Stomach smooth muscle (tissue), 2 donors: ENCODE data around the gene SLC38A9.

Experiments used
- H3K27ac ChIP-seq: one replicate; pipeline ENCODE4 v1.7.0; 2013; ENCODE audit warnings: mild to moderate bottlenecking, low read length, inconsistent platforms
- H3K27me3 ChIP-seq, 2 donors: one replicate each; pipeline ENCODE4 v1.7.0; 2013; ENCODE audit warnings: low read length in 2 of 2; ENCODE audit not compliant: insufficient read depth in 2 of 2, control insufficient read depth in 1 of 2
- H3K36me3 ChIP-seq, 2 donors: one replicate each; pipeline ENCODE4 v1.7.0; 2013; ENCODE audit warnings: low read length in 2 of 2; ENCODE audit not compliant: control insufficient read depth in 2 of 2, insufficient read depth in 2 of 2
- H3K4me1 ChIP-seq: one replicate; pipeline ENCODE4 v1.7.0; 2013; ENCODE audit warnings: low read length; ENCODE audit not compliant: control insufficient read depth, insufficient read depth
- H3K4me3 ChIP-seq, 2 donors: one replicate each; pipeline ENCODE4 v1.7.0; 2013; ENCODE audit warnings: low read length in 2 of 2
- H3K9ac ChIP-seq, 2 donors: one replicate each; pipeline ENCODE4 v1.7.0; 2013; ENCODE audit warnings: low read length in 2 of 2, mild to moderate bottlenecking in 1 of 2
- H3K9me3 ChIP-seq, 2 donors: one replicate each; pipeline ENCODE4 v1.7.0; 2013; ENCODE audit warnings: low read length in 2 of 2; ENCODE audit not compliant: control insufficient read depth in 2 of 2
- donor health status: healthy.
- donor health status: Pancreatic carcinoma.

Gene SLC38A9

GRCh38 chr5:55665065-55665464 lies 47.1 kb downstream of the SLC38A9 start:
- no peak overlapping the region for H3K4me3 ChIP-seq
- no peaks in the 10 kb centered on the region for H3K27me3 ChIP-seq
- no peaks in the 10 kb centered on the region for H3K4me1 ChIP-seq
- H3K27ac ChIP-seq, result no peak overlapping the region
- no peak overlapping the region for H3K9ac ChIP-seq
- no peaks in the 10 kb centered on the region for H3K9me3 ChIP-seq
- peaks cover 0 to 2% of the 10 kb centered on the region in 2 donors for H3K36me3 ChIP-seq

- no peaks in the 10 kb centered on the region for H3K4me1 ChIP-seq
- no peaks in the 10 kb centered on the region for H3K9me3 ChIP-seq
- H3K9ac ChIP-seq, result no peak overlapping the region
- no peak overlapping the region for H3K27ac ChIP-seq
- H3K36me3 ChIP-seq, result peaks cover 0 to 2% of the 10 kb centered on the region in 2 donors
- no peaks in the 10 kb centered on the region for H3K27me3 ChIP-seq
- H3K4me3 ChIP-seq, result no peak overlapping the region
Observed at GRCh38 chr5:55657443-55657842, 54.7 kb downstream of the SLC38A9 start.

- Histone ChIP-seq H3K4me1 (no peaks in the 10 kb centered on the region), H3K4me3 (no peak overlapping the region), H3K36me3 (no peaks in the 10 kb centered on the region), H3K27me3 (no peaks in the 10 kb centered on the region), H3K9ac (no peak overlapping the region), H3K9me3 (no peaks in the 10 kb centered on the region), H3K27ac (no peak overlapping the region)
Observed at GRCh38 chr5:55650386-55650785, 61.7 kb downstream of the SLC38A9 start.

DNA sequence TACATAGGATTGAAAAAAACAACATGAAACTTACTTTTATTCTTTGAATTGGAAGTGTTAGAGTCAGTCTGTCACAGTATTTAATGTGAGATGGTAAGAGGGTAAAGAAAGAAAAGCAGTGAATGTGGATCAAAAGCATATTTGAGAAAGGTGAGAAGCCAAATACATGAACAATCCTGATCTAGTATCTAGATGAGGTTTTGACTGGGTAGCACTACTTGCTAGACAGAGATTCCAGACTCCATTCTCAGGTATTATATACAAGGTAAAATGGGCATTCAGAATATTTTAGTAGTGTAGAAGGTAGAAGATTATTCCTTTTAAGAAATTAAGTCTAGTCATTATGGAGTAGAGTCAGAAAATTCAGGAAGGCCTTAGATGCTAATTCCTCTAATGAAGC lies 62.2 kb downstream of the SLC38A9 start:
- H3K4me3 ChIP-seq, result no peak overlapping the region
- H3K9ac ChIP-seq, result no peak overlapping the region
- no peaks in the 10 kb centered on the region for H3K36me3 ChIP-seq
- H3K4me1 ChIP-seq, result no peaks in the 10 kb centered on the region
- no peaks in the 10 kb centered on the region for H3K27me3 ChIP-seq
- H3K27ac ChIP-seq, result no peak overlapping the region
- no peaks in the 10 kb centered on the region for H3K9me3 ChIP-seq

- H3K27ac ChIP-seq, result peak overlapping the region; percentile 66
- H3K27me3 ChIP-seq, result no peaks in the 10 kb centered on the region
- no peaks in the 10 kb centered on the region for H3K9me3 ChIP-seq
- no peaks in the 10 kb centered on the region for H3K4me1 ChIP-seq
- H3K36me3 ChIP-seq, result no peaks in the 10 kb centered on the region
- no peak overlapping the region for H3K4me3 ChIP-seq
- no peak overlapping the region for H3K9ac ChIP-seq
Observed at GRCh38 chr5:55645304-55645703, 66.8 kb downstream of the SLC38A9 start.

- H3K9ac ChIP-seq, result peak overlapping the region in 1 of 2 donors; percentile 29
Observed at GRCh38 chr5:55638455-55638854, 73.7 kb downstream of the SLC38A9 start.

DNA sequence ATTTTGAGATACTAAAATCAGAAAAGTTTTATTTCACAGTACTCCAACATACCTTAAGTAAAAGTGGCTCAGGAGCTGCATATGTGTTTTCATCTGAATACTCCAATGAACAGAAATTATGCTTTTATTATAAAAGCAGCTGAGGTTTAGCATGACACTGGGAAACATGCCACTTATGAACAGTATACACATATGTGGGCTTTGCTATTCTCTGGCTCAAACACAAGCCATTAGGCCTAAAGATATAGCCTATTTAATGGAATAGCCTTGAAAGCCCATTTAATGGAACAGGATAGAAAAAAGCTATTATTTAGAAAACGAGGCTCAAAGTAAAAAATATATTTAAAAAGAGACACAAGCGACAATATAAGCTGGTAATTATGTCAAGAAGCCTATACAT lies 74.1 kb downstream of the SLC38A9 start:
- Histone ChIP-seq H3K27ac (no peak overlapping the region), H3K27me3 (no peaks in the 10 kb centered on the region), H3K9me3 (no peaks in the 10 kb centered on the region), H3K4me3 (no peak overlapping the region), H3K4me1 (peaks cover 19% of the 10 kb centered on the region), H3K36me3 (no peaks in the 10 kb centered on the region), H3K9ac (no peak overlapping the region)

More at GRCh38 chr5:55638455-55638854, 73.7 kb downstream of the SLC38A9 start:
- no peaks in the 10 kb centered on the region for H3K27me3 ChIP-seq
- no peaks in the 10 kb centered on the region for H3K36me3 ChIP-seq
- peaks cover 19% of the 10 kb centered on the region for H3K4me1 ChIP-seq
- H3K9me3 ChIP-seq, result no peaks in the 10 kb centered on the region
- H3K4me3 ChIP-seq, result no peak overlapping the region
- no peak overlapping the region for H3K27ac ChIP-seq

- H3K36me3 ChIP-seq, result no peaks in the 10 kb centered on the region
- peak overlapping the region; percentile 18 for H3K27ac ChIP-seq
- no peaks in the 10 kb centered on the region for H3K27me3 ChIP-seq
- no peaks in the 10 kb centered on the region for H3K9me3 ChIP-seq
- peak overlapping the region in 1 of 2 donors; percentile 20 for H3K4me3 ChIP-seq
- no peak overlapping the region for H3K9ac ChIP-seq
- peaks cover 19% of the 10 kb centered on the region for H3K4me1 ChIP-seq
Observed at GRCh38 chr5:55636683-55637082, 75.4 kb downstream of the SLC38A9 start.

DNA sequence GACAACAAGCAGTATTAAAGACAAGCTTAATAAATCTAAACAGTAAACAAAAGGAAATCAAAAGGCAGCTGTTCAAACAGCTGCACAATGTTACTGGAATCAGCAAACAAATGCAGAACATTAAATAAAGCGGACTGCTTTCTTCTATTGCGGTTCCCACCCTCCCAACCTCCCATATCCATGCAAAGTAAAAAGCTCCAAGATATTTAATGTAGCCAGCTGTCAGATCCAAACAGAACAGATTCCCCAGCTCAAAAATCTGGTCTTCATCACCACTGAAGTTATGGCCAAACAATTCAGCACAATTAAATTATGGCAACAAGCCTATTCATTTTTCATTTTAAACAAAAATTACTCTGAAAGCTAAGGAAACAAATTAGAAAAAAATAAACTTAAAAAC lies 75.9 kb downstream of the SLC38A9 start:
- no peak overlapping the region for H3K4me3 ChIP-seq
- H3K36me3 ChIP-seq, result no peaks in the 10 kb centered on the region
- no peaks in the 10 kb centered on the region for H3K9me3 ChIP-seq
- H3K4me1 ChIP-seq, result peaks cover 19% of the 10 kb centered on the region
- H3K27me3 ChIP-seq, result no peaks in the 10 kb centered on the region
- H3K27ac ChIP-seq, result no peak overlapping the region
- no peak overlapping the region for H3K9ac ChIP-seq

GRCh38 chr5:55634866-55635265 lies 77.3 kb downstream of the SLC38A9 start:
- H3K9ac ChIP-seq, result no peak overlapping the region
- no peak overlapping the region for H3K27ac ChIP-seq
- no peaks in the 10 kb centered on the region for H3K9me3 ChIP-seq
- H3K27me3 ChIP-seq, result no peaks in the 10 kb centered on the region
- H3K36me3 ChIP-seq, result no peaks in the 10 kb centered on the region
- H3K4me3 ChIP-seq, result no peak overlapping the region
- peaks cover 19% of the 10 kb centered on the region for H3K4me1 ChIP-seq

GRCh38 chr5:55634209-55634805 lies 77.8 kb downstream of the SLC38A9 start:
- H3K4me3 ChIP-seq, result no peak overlapping the region
- H3K27ac ChIP-seq, result peak overlapping the region; percentile 2
- H3K9ac ChIP-seq, result no peak overlapping the region
- H3K9me3 ChIP-seq, result no peaks in the 10 kb centered on the region
- H3K27me3 ChIP-seq, result no peaks in the 10 kb centered on the region
- peaks cover 19% of the 10 kb centered on the region for H3K4me1 ChIP-seq
- no peaks in the 10 kb centered on the region for H3K36me3 ChIP-seq
